CD4-positive, alpha-beta T cell treated with Interleukin-10 for 1 hour (primary cell): ENCODE data around the gene RCVRN.
A peak's percentile ranks its signal among the peaks of the same experiment; 100 is the strongest.

ENCODE experiments used
- DNase-seq: peaks from one replicate; pipeline ENCODE4 v3.0.0-alpha.2; 2020

Gene RCVRN

DNA sequence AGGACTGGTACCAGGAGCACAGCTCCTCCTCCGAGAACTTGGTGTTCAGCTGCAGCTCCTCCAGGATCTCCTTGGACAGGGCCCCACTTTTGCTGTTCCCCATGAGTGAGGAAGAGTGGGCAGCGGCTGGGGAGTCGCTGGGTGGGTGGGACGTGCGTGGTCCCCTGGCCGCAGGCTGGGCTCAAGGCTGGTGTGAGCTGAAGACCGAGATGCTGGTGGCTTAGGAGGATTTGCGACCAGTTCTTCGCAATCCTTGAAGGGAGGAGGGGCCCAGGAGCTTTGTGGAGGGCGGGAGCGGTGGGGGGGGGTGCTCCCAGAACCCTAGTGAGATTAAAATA lies at the start of gene RCVRN:
RCVRN (minus strand) TSS at position 194 of the 338 bp plus-strand sequence; CDS start at position 103, 91 bp downstream.
- no peak for DNase-seq

DNA sequence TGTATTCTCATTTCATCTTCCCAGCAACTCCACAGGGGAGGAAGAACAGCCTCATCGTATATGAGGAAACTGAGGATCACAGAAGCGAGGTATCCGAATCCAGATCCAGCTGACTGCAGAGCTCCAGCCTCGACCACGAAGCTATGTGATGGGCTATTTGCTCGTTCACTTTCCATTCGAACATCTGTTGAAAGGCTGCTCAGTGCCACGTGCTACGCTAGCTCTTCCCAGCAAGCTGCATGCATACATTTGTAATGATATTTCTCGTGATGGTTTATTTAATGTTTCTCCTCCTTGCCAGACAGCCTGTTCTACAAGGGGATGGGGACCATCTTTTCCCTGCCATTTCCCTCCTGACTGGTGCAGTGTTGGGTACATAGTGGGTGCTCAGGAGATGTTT lies 48.4 kb upstream of the RCVRN start:
- DNase-seq: no peak

DNA sequence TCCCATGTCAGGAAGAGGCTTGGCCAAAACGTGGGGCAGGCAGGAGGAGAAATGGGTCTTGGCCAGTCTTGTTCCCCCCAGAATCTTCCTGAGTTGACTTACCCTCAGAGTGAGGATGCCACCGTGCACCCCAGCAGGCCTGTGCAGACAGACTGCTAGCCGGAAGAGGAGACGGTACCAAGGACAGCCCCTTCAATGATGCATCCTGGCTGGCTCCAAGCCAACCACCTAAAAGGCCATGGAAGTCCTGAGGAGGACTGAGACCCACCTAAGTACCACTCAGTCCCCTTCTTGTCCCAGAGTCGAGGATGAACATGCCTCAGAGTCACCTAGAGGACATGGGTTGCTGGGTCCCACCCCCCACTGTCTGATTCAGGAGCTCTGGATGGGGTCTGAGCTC lies 46.7 kb upstream of the RCVRN start:
- no peak for DNase-seq

DNA sequence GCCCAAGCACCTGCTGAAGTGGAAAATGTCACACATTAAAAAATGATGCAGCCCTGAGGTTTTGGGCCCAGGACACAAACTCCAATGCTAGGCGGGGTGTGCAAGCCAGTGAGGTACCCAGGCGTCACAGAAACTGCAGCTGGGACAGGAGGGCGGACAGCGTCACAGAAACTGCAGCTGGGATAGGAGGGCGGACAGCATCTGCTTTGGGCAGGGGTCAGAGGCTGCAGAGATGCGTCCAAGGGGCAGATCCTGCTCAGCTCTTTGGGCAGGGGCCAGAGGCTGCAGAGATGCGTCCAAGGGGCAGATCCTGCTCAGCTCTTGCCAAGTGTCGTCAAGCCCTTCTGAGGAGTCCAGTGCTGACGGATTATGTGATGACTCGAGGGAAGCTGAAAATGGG lies 43.9 kb upstream of the RCVRN start:
- no peak for DNase-seq

DNA sequence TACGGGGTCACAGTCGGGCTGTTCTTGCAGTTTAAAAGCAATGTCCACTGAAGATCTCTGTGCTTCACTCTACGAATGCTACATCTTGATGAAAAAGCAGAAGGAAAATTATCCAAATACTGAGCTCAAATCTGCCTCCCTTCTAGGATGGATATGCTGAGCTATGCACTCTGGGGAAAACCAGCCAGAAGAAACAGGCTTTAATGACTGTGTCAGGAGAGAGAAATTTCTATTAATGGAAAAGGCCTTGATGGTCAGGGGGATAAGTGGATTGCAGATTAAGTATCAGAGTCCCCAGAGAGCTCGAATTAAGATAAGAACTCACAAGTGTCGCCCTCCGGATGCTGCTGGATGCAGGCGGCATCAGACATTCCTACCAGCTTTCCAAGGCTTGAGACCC lies 39.6 kb upstream of the RCVRN start:
- DNase-seq: no peak

DNA sequence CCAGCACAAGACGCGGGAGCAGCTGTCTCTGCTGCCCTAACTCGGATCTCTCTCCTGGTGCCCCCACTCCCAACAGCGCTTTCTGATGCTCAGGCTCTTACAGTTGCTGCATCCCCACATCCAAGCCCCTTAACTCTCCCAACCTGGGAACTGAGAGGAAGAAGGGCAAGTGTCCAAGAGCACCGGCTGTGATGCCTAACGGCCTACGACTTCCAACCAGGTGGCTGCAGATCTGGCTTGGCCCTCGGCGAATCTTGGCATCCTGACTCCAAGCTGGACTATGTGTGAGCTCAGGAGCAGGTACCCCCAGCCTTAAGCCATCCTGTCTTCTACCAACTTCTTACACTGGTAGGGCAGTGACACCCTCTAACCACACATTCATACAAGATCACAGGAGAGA lies 38.3 kb upstream of the RCVRN start:
- no peak for DNase-seq

DNA sequence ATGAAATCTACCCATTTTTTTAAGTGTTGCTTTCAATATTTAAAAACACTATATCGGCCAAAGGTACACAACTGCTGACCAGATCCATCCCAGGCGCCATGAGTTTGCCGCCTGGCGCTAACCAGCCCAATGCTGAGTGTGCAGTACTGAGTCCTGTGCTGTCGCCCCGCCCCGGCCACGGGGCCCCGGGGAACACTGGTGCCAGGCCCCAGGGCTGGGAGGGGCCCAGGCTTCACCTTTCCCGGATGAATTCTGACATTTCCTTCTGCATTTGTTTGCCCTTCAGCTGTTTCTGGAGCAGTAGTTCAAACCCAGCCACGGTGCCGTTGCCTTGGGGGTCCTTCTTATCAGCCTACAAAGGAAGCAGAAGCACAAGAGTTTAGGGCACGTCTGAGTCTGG lies 37.8 kb upstream of the RCVRN start:
- DNase-seq: no peak

DNA sequence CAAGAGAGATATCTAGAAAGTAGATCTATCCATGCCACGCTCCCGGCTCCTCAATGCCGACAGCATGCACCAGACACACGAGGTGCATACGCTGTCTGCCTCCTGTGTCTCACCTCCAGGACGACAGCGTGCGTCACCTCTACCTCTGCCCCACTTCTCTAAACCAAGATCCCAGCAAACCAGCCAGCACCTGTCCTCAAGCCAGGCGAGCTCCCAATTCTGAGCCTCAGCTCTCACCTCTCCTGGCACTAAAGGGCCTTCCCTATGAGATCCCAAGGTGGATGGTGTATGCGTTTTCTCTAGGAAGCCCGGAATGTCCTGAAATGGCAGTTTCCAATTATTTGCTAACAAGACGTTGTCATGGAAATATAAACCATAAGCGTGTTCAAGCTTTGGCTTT lies 36.2 kb upstream of the RCVRN start:
- no peak for DNase-seq

DNA sequence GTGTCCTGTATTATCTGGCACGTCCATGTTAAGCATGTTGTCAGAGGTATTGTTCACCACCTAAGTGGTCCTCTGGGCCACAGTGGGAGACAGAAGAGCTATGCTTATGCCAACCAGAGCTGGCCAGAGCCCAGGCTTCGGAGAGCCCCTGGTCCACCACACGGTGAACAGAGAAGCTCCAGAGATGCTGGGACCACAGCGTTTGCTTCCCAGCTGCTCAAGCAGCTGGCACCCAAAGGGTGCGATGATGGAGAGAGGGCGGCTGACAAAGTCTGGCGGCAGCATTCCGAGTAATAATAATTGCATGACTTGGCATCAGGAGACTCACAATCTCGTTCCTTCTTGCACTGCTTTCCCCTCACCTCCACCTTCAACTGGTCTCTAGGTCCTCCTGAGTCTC lies 35.8 kb upstream of the RCVRN start:
- DNase-seq: no peak

DNA sequence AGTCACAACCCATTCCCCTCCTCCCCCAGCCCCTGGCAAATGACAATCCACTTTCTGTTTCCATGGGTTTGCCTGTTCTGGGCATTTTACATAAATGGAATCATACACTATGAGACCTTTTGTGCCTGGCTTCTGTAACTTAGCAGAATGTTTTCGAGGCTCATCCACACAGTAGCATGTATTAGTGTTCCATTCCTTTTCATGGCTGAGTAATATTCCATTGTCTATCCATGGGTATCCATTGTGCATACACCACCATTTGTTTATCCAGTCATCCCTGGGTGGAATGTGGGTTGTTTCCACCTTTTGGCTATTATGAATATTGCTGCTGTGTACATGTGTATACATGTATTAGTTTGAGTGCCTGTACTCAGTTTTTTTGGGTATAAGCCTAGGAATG lies 33.7 kb upstream of the RCVRN start:
- DNase-seq: no peak

DNA sequence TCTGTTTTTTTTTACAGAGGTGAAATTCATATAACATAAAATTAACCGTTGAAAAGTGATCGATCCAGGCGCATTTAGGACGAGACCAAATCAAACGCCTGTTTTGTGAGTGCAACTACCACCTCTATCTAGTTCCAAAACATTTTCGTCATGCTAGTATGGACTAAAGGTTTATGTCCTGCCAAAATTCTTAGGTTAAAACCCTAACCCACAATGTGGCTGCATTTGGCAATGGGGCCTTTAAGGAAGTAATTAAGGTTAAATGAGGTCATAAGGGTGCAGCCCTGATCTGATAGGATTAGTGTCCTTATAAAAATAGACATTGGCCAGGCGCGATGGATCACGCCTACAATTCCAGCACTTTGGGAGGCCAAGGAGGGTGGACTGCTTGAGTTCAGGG lies 32.8 kb upstream of the RCVRN start:
- no peak for DNase-seq

DNA sequence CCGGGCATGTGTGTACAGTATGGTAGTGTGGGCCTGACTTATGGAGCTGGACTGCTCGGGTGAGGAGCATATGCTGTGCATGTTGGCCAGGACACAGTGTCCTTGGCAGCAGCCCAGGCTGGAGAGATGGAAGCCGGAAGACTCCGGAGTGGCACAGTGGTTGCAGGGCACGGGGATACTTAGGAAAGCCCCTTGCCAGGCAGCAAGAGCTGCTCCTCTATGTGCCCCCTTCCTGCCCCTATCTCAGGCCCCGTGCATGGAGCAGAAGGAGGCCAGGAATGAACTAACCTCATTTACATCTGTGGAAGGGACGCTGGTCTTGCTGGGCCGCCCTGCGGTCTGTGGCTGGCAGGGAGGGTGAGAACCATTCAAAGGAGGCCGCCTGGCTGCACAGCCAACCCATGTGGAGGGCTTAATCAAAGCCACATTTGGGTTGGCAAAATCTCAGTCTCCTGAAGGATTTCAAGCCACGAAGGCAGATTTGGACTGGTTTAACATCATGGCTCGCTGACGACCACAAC lies 32.2 kb upstream of the RCVRN start:
- DNase-seq: no peak

DNA sequence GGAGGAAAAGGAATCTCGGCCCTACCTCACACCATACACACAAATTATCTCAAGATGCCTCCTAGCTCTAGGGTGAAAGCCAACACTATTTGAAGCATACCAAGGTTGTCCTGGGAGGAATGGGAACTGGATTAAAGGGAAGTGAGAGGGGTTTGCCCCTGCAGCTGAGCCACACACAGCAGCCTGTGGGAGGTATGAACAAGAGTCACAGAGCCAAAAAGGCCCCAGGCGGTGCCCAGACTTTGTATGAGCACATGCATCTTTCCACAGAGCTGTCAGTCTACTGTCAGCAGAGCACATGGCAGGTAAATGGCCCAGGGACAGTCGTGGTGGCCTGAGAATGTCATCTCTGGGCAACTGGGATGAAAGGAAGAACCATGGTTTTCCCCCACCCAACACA lies 31.0 kb upstream of the RCVRN start:
- no peak for DNase-seq

DNA sequence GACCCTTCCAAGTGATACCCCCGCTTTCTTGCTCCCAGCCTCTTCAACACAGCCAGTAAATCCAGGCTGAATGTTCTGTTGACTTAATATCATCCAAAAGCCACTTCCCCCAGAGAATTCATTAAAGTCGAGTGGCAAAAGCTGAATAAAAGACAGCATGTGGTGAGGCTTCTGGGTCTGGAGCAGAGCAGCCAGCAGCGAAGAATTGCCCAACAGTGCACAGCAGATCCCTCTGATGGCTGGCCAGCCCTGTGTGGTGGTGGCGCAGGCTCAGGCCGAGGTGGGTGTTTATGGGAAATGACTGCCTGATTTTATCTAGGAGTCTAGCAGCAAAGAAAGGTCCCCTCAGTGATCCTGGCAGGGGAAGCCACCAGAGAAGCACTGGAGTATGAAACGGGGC lies 30.3 kb upstream of the RCVRN start:
- no peak for DNase-seq

DNA sequence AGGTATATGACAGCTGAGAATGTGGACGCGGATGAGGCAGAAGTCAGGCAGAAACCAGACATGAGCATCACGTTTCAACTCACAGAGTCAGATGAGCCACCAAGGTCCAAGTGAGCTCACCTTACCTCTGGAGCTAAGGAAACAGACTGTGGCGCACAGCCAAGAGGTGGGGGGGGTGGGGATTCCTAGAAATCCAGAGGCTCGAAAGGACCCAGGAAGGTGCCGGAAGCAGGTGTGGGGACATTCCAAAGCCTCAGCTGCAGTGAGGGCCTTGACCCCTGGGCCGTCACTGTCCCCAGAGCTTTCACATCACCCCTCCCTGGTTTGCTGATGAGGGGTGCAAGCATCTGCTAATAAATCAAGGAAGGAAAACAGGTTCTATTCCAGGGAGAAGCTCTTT lies 29.3 kb upstream of the RCVRN start:
- DNase-seq: no peak

DNA sequence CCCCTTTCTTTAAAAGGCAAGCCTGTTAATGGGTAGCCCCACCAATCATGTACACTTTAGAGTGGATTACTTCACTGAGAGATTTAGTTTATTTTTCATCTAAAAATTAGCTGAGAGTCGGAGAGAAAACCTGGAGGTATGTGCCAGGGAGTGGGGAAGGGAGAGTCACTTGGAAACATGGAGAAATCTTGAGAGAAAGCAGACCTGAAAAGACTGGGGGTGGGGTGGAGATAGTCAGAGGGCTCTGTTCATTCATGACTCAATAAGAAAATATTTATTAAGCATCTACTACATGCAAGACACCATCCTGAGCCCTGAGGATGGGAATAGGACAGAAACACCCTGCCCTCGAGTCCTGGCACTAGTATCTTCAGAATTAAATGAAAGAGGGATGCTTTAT lies 27.4 kb upstream of the RCVRN start:
- DNase-seq: no peak

DNA sequence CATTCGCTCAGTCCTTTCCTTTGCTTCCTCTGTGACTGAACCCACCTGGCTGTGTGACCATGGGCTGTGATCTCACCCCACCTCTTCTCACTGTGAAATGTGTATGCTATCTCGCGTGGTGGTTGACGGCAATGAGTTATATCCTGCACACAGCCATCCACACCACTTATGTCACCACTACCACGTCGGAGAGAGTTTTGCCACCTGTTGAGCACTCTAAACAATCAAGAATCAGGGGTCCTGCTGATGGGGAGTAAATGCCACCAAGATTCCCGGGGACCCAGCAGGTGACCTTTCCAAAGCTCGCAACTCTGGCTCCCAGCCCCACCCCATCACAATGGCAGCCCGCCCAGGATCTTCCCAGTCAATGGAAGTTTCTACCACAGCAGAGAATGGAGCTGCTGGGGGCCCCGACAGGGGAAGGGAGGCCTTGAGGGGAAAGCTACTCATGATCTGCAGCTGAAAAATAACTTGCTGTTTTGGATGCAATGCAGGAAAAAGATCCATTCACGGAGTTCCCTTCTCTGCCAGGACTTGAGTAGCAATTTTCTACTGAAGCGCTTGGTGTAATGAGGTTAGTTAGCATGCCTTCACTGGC lies 26.2 kb upstream of the RCVRN start:
- no peak for DNase-seq

DNA sequence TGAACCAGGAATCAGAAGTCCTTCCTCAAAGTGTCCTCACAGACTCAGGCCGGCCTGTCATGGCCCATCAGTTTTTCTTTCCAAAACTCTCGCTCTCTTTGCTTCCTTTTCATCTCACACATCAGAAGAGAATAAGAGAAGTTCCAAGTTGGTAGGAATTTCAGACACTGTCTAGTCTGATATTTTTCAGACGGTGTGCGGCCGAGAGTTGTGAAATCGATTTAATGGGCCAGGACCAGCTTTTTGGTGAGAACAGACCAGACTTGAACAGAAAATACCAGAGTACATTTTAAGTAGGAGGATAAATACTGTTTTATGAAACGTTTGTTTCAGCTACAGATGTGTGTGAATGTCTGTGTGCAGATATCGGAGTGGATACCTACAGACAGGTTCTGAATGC lies 24.8 kb upstream of the RCVRN start:
- no peak for DNase-seq

DNA sequence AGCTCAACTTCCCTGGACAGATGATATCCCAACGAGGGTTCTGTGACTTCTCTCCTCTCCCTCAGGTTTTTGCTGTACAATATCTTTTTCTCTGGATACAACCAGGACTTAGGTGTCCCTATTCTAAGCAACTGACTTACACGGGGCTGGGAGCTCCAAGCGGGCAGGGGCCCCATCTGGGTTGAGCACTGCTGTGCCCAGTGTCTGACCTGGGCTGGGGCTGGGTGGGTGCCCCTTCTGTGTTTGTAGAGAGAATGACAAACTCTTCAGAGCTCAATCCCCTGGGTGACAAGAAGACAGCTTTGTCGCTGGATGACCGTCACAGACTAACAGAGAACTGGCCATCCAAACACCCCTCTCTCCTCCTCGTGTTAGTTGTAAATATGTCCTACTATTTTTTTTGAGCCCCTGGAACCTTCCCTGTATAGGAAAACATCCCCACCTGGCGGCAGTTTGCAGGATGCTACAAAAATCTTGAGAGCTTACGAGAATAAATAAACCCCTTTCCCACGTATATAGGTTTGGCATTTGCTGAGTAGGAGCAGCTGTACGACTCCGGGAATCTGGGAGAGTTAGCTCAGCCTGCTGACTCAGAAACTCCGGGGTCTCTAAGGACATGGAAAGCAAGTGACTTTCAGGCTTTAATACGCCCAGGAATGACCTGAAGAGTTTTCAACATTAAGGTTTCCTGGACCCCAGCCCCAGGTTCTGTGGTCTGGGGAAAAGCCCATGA lies 23.7 kb upstream of the RCVRN start:
- DNase-seq: no peak

DNA sequence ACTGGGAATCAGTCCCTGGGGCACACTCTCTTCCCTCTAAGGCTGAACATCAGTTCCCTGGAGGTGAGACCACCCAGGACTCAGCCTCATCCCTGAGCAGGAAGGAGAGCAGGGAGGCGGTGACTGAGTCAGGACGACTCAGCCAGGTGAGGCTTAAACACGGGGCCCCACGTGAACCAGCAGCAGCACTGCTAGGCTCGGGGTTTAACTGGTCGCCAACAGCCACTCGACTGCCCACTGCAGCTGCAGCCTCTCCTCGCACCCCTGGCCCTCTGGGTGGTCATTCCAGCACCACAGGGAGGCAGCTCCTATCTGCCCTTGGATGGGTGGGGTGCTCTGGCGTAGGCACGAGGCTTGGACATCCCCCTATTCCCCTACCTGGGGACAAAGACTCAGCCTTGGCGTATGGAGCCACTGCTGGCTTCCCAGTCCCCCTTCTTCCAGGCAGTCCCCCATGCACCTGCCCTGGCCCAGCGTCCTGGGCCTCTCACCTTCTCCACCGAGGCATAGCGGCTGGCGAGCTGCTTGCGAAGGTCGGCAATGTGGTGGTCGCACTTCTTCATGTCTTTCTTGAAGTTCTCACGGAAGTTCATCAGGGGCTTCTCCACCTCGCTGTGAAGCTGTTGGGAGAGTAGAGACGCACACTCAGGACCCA lies 21.2 kb upstream of the RCVRN start:
- no peak for DNase-seq

DNA sequence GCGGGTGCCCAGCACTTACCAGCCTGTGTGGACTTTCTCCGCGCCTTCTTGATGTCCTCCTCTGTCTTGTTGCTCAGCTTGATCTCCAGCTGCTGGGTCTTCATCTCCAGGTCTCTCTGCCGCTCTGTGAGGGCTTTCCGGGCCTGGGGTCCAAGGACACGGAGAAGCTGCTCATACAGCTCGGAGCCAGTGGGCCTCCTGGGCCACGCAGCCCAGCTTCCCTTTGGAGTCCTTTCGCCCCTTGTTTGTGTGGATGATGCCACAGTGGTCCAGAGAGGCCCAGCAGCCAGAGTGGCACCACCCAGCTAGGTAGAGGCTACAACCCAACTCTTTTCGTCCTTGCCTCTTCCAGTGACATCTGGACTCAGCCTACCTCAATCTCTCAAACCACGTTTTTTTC lies 20.4 kb upstream of the RCVRN start:
- DNase-seq: no peak

DNA sequence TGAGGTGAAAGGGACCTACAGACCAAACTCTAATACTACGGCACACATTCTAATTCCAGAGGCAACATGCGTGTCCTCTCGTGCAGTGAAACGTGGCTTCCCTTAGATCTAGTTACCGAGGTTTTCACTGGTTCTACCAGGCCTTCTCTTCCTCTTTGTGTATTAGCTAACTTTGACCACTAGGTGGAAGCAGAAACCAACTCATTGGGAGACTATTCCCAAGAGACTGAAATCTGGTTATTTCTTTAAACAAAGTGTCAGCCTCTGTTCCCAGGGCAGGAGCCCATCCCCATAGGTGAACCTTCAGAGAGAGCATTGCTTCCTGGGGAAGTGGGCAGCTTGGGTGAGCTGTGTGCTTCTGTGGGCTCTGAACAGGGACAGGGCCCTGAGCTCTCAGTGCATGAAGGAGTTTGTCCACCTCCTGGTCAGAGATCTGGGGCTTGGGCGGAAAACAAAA lies 19.7 kb upstream of the RCVRN start:
- DNase-seq: peak; percentile 55

DNA sequence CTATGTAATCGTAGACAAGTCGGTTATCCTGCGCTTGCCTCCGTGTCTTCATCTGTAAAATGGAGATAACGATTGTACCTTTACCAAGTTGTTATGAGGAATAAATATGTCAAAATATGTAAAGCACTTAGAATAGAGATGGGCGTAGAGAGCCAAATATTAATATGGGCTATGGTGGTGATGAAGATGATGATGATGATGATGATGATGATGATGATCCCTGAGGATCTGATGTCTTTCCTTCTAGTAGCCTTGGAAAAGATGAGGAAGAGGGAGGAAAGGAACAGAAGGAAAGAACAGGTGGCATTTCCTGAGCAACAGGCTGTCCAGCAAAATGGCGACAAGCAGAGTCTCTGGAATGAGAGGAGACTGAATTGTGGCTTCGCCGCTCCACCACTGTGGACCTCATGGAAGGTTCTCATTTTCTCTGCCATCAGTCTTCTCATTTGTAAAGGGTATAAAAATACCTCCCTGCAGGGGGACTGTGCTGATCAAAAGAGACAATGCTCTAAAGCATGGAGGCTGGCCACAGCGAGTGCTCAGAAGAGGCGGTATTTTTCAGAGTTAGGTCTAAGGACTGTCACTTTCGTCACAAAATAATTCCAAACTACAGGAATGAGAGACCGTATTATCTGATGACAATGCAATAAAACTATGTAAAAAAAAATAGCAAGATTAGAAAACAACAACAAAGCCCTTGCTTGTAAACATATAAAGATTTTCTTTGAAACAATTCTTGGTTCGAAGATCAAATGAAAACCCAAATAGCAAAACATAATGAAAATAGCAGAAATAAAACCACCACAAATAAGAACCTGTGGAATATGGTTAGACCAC lies 17.2 kb upstream of the RCVRN start:
- DNase-seq: no peak
